ENCODE results near the gene CCSER1. TPM values are rescaled to one million over a fixed set of nuclear protein-coding genes. Genes with fewer than 3 reads are reported as not detected.

Gene CCSER1
- total RNA-seq, 2 experiments from 2014 or later, result not detected

GRCh38 chr4:90990284-90990683 is 863.1 kb downstream of the CCSER1 start:
- BruUV-seq (replicated peaks), result no TSS peak
- Histone ChIP-seq H3K9me2 (ENCODE audit: insufficient read depth, low read length) (no peaks in the 10 kb centered on the region), H3K4me1 (ENCODE audit: insufficient read depth, low read length, poor library complexity, severe bottlenecking) (no peaks in the 10 kb centered on the region), H4K20me1 (ENCODE audit: insufficient read depth, low read length) (no peaks in the 10 kb centered on the region), H3K4me3 (ENCODE audit: low read depth, low read length, poor library complexity, severe bottlenecking) (no peak overlapping the region), H3K9me3 (ENCODE audit: low read length) (no peaks in the 10 kb centered on the region), H3K4me2 (ENCODE audit: low read length) (no peak overlapping the region), H3K27ac (ENCODE audit: low read depth, low read length, poor library complexity, severe bottlenecking) (no peak overlapping the region), H3K36me3 (ENCODE audit: insufficient read depth, low read length) (no peaks in the 10 kb centered on the region), H2AFZ (ENCODE audit: low read length) (no peak overlapping the region), H3K79me2 (ENCODE audit: insufficient read depth, low read depth, low read length) (no peaks in the 10 kb centered on the region)
- no peak for DNase-seq (ENCODE audit: low spot score)
- TF ChIP-seq CTCF (conservative IDR thresholded peaks at IDR 0.05; ENCODE audit: low read length), result no peak
- ChIA-PET POLR2A (no interaction called here), CTCF (ENCODE audit: unreplicated experiment) (no interaction called here)
- intact Hi-C loops (cut with micrococcal nuclease; ENCODE audit: unreplicated experiment), result no loop called here

DNA sequence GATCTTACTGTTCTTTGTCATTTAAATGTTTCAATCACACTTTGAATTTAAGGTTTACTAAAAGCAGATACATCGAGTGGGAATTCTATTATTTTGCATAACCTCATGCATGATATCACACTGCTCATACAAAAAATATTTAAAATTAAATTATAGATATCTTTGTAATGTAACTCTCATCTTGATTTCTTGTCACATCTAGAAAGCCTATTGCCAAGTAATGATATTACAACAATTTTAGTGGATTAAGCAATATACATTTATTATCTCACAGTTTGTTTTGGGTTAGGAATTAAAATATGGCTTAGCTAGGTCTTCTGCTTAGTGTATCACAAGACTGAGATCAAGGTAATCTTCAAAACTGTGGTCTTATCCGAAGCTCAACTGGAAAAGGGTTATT is 865.0 kb downstream of the CCSER1 start:
- Histone ChIP-seq H4K20me1 (ENCODE audit: insufficient read depth, low read length) (no peaks in the 10 kb centered on the region), H3K4me1 (ENCODE audit: insufficient read depth, low read length, poor library complexity, severe bottlenecking) (no peaks in the 10 kb centered on the region), H3K27ac (ENCODE audit: low read depth, low read length, poor library complexity, severe bottlenecking) (no peak overlapping the region), H3K9me2 (ENCODE audit: insufficient read depth, low read length) (no peaks in the 10 kb centered on the region), H3K4me3 (ENCODE audit: low read depth, low read length, poor library complexity, severe bottlenecking) (no peak overlapping the region), H3K36me3 (ENCODE audit: insufficient read depth, low read length) (no peaks in the 10 kb centered on the region), H3K4me2 (ENCODE audit: low read length) (no peak overlapping the region), H3K79me2 (ENCODE audit: insufficient read depth, low read depth, low read length) (no peaks in the 10 kb centered on the region), H2AFZ (ENCODE audit: low read length) (no peak overlapping the region), H3K9me3 (ENCODE audit: low read length) (no peaks in the 10 kb centered on the region)
- TF ChIP-seq CTCF (conservative IDR thresholded peaks at IDR 0.05; ENCODE audit: low read length), result no peak
- no peak for TF ChIP-seq EZH2phosphoT487 (IDR thresholded peaks at IDR 0.05; ENCODE audit: borderline replicate concordance, low read depth, low read length)
- intact Hi-C loops (cut with micrococcal nuclease; ENCODE audit: unreplicated experiment), result no loop called here
- BruUV-seq (replicated peaks), result no TSS peak
- ChIA-PET POLR2A (interaction anchor here (0.7 kb wide), 1 partner anchor 61 kb away, joined by 3 read pairs; no protein-coding TSS in a partner anchor), CTCF (ENCODE audit: unreplicated experiment) (no interaction called here)
- no peak for DNase-seq (ENCODE audit: low spot score)

DNA sequence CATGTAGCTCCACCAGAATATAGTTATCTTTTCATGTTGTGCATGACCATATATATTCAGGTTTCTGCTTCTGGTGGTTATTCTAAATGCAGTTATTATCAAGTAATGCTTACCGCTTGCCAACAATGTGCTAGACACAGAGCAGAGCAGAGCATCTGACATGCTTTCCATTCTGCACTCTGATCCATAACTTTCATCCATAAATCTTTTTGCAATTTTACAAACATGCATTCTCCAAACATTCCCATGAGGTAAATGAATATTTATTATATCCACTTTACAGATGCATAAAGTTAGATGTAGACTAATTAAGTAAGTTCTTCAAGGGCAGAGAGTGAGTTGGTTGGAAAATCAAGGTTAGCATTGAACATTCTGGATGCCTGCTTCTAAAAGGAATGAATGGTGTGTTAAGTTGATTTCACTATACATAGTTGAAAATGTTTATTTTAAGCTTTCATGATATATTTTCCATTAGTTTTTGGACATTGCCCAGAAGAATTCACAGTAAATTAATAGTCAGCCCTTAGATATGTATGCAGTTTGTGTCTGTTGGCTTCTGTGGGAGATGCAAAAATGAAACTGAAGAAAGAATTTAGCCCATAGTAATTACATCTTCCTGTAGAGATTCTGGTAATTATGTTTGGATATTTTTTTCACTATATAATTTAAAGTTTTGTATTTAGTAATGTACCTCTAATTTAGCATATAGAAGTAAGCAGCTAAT is 867.8 kb downstream of the CCSER1 start:
- Histone ChIP-seq H3K4me1 (ENCODE audit: insufficient read depth, low read length, poor library complexity, severe bottlenecking) (no peaks in the 10 kb centered on the region), H3K4me2 (ENCODE audit: low read length) (no peak overlapping the region), H3K27ac (ENCODE audit: low read depth, low read length, poor library complexity, severe bottlenecking) (no peak overlapping the region), H3K9me3 (ENCODE audit: low read length) (no peaks in the 10 kb centered on the region), H4K20me1 (ENCODE audit: insufficient read depth, low read length) (no peaks in the 10 kb centered on the region), H3K4me3 (ENCODE audit: low read depth, low read length, poor library complexity, severe bottlenecking) (no peak overlapping the region), H3K36me3 (ENCODE audit: insufficient read depth, low read length) (no peaks in the 10 kb centered on the region), H3K9me2 (ENCODE audit: insufficient read depth, low read length) (no peaks in the 10 kb centered on the region), H3K79me2 (ENCODE audit: insufficient read depth, low read depth, low read length) (no peaks in the 10 kb centered on the region), H2AFZ (ENCODE audit: low read length) (no peak overlapping the region)
- no TSS peak for BruUV-seq (replicated peaks)
- CTCF ChIA-PET (ENCODE audit: unreplicated experiment), result no interaction called here
- POLR2A ChIA-PET, result no interaction called here
- intact Hi-C loops (cut with micrococcal nuclease; ENCODE audit: unreplicated experiment), result no loop called here
- DNase-seq (ENCODE audit: low spot score), result no peak
- TF ChIP-seq CTCF (conservative IDR thresholded peaks at IDR 0.05; ENCODE audit: low read length), result no peak
- no peak for TF ChIP-seq EZH2phosphoT487 (IDR thresholded peaks at IDR 0.05; ENCODE audit: borderline replicate concordance, low read depth, low read length)
